GM18520 (cell line): ENCODE results near the gene SPON2.
"Not testable (repeated sequence)": the region's sequence is repeated elsewhere in the genome, so short reads cannot be mapped to it uniquely, and the experiment has no call there.

ENCODE experiments used
- ATAC-seq: cut with Tn5 transposase; IDR thresholded peaks from one replicate; pipeline ENCODE4 v1.9.1; 2021; ENCODE audit not compliant: unreplicated experiment

The SPON2 gene

DNA sequence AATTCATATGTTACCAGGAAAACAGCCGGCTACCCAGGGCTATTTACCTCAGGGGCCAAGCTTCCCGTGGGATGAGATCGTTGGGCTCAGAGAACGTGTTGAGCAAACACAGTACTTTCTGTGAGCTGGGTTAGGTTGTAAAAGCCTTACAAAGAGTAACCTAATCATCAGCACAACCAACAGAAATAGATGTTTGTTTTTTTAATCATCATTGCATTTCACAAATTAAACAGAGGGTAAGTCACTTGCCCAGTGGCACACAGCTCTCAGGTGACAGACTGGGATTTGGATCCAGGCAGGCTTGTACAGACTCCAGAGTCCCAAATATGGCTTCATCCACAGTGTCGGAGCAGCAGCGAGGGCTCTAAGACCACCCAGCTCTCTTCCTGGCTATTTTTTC, 20.1 kb downstream of the SPON2 start:
- ATAC-seq: no peak

DNA sequence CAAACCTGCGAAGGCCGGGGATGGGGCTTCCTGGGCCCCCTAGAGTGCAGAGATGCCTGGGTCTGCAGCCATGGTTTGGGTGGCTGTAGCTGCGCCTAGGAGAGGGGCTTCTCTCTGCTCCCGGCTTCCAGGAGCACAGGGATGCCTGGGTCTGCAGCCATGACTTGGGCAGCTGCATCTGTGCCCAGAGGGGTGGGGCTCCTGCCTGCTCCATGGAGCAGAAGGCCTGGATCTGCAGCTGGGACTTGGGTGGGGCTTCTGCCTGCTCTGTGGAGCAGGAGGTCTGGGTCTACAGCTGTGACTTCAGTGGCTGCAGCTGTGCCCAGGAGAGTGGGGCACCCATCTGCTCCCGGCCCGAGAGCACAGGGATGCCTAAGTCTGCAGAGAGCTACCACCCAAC, 20.8 kb downstream of the SPON2 start:
- no peak for ATAC-seq

DNA sequence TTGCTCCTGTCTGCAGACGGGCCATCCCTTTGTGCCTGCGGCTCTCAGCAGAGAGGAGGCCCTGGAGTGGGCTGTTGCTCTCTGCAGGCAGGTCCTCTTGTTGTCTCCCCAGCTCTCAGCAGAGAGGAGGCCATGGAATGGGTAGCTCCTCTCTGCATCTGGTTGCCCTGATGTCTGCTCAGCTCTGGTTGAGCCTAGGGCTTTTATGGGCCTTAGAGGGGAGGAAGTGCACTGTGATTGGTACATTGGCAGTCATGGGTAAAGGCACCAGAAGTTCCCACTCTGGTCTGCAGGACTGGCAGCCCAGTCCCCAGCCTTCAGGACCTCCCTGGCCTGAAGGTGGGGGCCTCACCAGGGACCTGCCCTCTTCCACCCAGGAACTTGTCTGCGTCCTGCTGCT, 21.5 kb downstream of the SPON2 start:
- no peak for ATAC-seq

DNA sequence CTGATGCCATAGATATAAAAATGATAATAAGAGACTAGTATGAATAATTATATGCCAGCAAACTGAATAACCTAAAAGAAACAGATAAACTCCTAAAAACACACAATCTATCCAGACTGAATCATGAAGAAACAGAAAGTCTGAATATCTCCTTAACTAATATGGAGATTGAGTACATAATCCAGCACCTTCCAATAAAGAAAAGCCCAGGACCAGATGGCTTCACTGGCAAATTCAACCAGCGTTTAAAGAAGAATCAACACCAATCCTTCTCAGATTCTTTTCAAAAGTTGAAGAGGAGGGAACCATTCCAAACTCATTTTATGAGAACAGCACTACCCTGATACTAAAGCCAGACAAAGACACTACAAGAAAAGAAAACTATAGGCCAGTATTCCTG, 32.5 kb downstream of the SPON2 start:
- ATAC-seq: no peak

DNA sequence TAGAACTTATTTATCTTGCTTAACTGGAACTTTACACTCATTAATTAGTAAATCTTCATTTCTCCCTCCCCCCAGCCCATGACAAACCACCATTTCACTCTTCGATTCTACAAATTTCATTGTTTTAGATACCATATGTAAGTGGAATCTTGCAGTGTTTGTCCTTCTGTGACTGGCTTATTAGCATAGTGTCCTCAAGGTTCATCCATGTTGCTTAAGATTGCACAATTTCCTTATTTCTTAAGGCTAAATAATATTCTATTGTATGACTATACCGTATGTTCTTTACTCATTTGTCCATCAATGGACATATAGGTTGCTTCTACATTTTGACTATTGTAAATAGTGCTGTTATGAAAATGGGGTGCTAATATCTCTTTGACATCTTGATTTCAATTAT, 34.5 kb downstream of the SPON2 start:
- no peak for ATAC-seq

DNA sequence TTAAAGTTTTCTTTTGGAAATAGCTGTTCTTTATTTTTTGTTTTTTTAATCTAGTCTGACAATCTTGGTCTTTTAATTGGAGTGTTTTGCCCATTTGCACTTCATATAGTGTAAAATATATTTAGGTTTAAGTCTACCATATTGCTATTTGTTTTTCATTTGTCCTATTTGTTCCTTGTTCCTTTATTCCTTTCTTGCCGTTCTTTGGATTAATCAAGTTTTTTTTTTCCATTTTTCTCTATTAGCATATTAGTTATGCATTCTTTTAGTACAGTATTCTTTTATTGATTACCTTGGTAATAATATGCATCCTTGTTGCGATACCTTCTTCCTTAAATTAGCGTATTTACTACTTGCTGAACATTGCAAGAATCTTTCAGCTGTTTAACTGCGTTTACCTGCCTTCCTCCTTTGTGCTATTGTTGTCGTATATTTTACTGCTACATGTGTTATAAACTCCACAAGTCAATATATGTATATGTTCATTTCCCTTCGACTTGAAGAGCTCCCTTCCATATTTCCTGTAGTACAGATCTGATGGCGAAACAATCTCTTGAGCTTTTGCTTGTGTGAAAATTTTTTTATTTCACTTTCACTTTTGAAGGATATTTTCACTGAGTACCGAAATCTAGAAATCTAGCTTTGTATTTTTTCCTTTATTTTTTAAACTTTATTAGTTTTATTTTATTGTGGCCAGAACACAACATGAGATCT, 35.2 kb downstream of the SPON2 start:
- ATAC-seq: no peak

DNA sequence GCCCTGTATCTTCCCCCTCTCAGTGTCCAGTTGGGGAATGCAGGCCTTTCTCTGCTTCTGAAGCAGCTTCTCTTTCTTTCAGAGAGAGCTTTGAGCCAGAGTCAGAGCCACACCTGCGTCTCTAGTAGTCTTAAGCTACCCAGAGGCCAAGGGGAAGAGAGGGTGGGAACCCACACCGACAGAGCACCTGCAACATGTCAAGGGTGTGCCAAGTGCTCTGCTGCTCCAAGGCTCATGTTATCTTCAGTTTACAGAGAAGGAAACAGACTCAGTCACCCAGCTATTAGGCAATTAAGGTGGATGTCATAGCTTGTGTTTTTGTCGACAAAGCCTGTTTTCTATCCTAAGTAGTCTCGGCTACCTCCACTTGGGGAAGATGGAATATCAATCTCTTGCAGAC, 36.3 kb downstream of the SPON2 start:
- ATAC-seq: no peak

DNA sequence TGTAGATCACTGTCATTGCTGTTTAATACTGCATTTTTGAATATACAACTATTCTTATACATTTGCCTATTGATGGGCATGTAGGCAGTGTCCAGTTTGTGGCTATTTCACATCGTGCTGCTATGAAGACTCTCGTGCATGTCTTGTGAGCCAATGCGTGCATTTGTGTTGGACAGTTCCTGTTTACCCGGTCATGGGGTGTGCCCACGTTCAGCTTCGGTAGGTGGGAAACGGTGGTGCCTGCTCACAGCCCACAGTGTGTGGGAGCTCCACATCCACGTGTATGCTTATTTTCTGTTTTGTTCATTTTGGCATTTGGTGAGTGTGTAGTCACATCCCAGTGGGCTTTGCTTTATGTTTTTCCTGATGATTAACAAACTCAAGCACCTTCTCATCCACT, 39.4 kb downstream of the SPON2 start:
- no peak for ATAC-seq

DNA sequence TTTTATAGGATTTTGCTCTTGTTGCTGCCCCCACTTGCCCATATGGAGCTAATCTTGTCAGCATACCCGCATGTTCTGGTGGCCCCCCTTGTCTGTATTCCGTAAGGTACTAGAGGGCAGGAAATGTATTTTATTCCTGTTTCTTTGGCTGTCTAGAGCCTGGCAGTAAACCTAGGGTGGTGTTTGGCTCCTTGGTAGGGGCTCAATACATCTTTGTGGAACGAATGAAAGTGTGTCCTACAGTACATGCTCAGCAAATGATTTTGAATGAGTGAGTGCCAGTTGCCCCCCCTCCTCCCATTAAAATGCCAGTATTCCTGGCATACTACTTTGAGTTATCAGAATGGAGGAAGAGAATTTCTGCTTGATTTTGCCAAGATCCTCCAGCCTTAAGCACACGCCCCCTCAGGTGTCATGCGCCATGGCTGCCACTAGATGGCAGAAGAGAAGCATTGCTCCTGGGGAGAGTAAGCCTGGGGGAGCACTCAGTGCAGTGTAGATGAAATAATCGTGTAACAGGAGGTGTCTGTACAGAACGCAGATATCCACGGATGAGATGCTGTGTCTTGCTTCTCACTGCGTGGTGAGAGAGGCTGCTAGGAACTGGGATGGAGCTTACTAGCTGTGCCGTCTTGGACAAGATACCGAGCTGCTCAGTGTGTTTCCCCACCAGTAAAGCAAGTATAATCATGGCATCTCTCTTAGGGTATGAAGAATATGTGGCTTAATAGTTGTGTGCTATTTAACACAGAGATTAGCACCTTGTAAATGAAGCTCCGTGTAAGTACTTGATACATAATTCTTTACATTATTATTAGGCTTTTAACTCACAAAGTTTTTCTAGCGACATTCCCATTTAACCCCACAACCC, 41.8 kb downstream of the SPON2 start:
- ATAC-seq: peak; percentile 84

DNA sequence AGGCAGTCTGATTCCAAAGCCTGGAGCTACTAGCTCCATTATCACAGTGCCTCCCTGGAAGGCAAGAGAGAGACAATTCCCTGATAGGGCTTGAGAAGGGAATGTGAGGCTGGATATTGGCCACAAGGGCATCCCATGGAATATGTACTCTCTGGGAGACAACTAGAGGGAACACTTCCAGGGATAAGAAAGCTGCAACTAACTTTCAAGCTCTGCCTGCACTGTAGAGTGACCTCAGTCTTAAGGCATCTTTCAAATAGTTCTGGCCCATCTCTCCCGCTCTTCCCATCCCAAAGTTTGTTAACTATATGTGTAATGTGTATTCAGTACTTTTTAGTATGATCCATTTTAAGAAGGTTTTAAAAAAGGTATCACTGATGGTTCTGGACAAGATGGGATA, 45.9 kb downstream of the SPON2 start:
- no peak for ATAC-seq

DNA sequence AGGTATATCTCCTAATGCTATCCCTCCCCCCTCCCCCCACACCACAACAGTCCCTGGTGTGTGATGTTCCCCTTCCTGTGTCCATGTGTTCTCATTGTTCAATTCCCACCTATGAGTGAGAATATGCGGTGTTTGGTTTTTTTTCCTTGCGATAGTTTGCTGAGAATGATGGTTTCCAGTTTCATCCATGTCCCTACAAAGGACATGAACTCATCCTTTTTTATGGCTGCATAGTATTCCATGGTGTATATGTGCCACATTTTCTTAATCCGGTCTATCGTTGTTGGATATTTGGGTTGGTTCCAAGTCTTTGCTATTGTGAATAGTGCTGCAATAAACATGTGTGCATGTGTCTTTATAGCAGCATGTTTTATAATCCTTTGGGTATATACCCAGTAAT, 46.9 kb downstream of the SPON2 start:
- ATAC-seq: not testable (repeated sequence)

DNA sequence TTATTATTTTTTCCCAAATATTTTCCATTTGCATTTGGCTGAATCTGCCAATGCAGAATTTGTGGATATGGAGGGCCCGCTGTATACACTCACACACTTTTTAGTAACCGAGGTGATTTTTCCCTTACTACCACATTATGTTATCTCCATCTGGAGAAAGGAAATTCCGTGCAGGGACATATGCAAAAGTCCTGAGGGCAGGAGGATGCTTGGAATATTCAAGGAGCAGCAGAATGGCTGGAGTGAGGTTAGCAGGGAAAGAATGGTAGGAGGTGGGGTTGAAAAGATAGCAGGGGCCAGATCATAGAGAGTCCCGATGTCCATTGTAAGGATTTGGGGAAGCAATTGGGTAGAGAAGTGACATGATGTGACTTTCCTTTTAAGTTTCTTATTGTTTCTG, 47.6 kb downstream of the SPON2 start:
- no peak for ATAC-seq

DNA sequence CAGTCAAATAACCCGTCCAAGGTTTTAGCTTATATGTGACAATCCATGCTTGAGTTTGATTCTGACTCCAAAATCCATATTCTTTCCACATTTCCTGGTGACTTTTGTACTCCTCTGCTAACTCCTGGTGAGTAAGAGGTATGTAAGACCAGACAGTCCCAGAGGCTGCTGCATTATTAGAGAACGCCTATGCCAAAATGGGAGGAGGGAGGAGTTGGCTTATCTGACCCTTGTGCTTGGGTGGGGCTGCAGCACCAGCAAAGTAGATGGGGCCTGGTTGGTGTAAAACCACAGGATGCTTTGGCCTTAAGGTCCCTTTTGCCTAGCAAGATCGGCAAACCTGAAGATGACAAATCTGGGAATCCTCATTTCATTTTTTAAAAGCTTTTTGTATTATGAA, 49.9 kb downstream of the SPON2 start:
- no peak for ATAC-seq
